H1 (cell line): ENCODE data around the gene MATN4. TPM values are rescaled to one million over a fixed set of nuclear protein-coding genes. Genes with fewer than 3 reads are reported as not detected.

ENCODE experiments used
- CTCF ChIA-PET: fragments of 300-600 bp; sonication (Branson Sonifier 250); formaldehyde crosslinking; loops from one replicate; lab custom pipeline; 2021; ENCODE audit not compliant: partially characterized antibody; lab: Charles Lee
- POLR2A ChIA-PET: fragments of 300-600 bp; sonication (Branson Sonifier 250); formaldehyde crosslinking; loops from one replicate; lab custom pipeline; 2021; ENCODE audit warnings: inconsistent platforms; ENCODE audit not compliant: partially characterized antibody; lab: Charles Lee
- DNase-seq, 2 experiments: peaks; one replicate each; pipeline versions ENCODE4 v3.0.0 to v3.0.0-alpha.2; 2010 to 2022; ENCODE audit warnings: low spot score in 2 of 2, low read depth in 1 of 2, mixed read lengths in 1 of 2
- FAIRE-seq: peaks from 2 replicates; lab custom pipeline; 2011; peaks lifted over from hg19 to GRCh38; lab: Jason Lieb, UNC
- H2AFZ ChIP-seq: 2 replicates; pipeline ENCODE4 v1.8.1; 2012; ENCODE audit warnings: low read length, inconsistent platforms
- H2AK5ac ChIP-seq: 2 replicates; pipeline ENCODE4 v1.6.1; 2013; ENCODE audit warnings: low read depth, low read length
- H2BK120ac ChIP-seq: replicated peaks from 2 replicates; pipeline ENCODE3; 2013; ENCODE audit warnings: low read depth, low read length, inconsistent platforms
- H2BK12ac ChIP-seq: 2 replicates; pipeline ENCODE4 v1.6.1; 2013; ENCODE audit warnings: low read depth, low read length
- H2BK15ac ChIP-seq: 2 replicates; pipeline ENCODE4 v1.6.1; 2013; ENCODE audit warnings: low read length
- H2BK20ac ChIP-seq: 2 replicates; pipeline ENCODE4 v1.6.1; 2013; ENCODE audit warnings: low read length
- H2BK5ac ChIP-seq: 2 replicates; pipeline ENCODE4 v1.6.1; 2013; ENCODE audit warnings: low read depth, low read length
- H3K14ac ChIP-seq: 2 replicates; pipeline ENCODE4 v1.6.1; 2013; ENCODE audit warnings: inconsistent platforms; ENCODE audit not compliant: insufficient read length
- H3K18ac ChIP-seq: 2 replicates; pipeline ENCODE4 v1.6.1; 2013; ENCODE audit warnings: low read length; ENCODE audit errors: extremely low read depth
- H3K23ac ChIP-seq: 2 replicates; pipeline ENCODE4 v1.6.1; 2013; ENCODE audit warnings: inconsistent platforms; ENCODE audit not compliant: insufficient read length
- H3K23me2 ChIP-seq: 2 replicates; pipeline ENCODE4 v1.6.1; 2013; ENCODE audit warnings: low read depth, low read length
- H3K27ac ChIP-seq: 2 replicates; pipeline ENCODE4 v1.6.1; 2011; ENCODE audit warnings: low read depth, low read length, inconsistent platforms
- H3K27me3 ChIP-seq, 4 experiments: replicated peaks in 1 of 4; 1 replicate in 1 of 4; 2 replicates in 3 of 4; pipeline versions ENCODE4 v1.6.1 to v1.8.1; 2011 to 2013; ENCODE audit warnings: low read length in 3 of 4, mild to moderate bottlenecking in 3 of 4, inconsistent platforms in 2 of 4, mixed read lengths in 2 of 4, moderate library complexity in 1 of 4; ENCODE audit not compliant: control insufficient read depth in 3 of 4, insufficient read depth in 3 of 4; ENCODE audit errors: extremely low read depth in 1 of 4
- H3K36me3 ChIP-seq, 4 experiments: 2 replicates each; pipeline versions ENCODE4 v1.6.1 to v1.8.1; 2011 to 2013; ENCODE audit warnings: mild to moderate bottlenecking in 4 of 4, low read length in 3 of 4, moderate library complexity in 2 of 4, control low read depth in 1 of 4, inconsistent platforms in 1 of 4; ENCODE audit not compliant: insufficient read depth in 4 of 4, control insufficient read depth in 2 of 4
- H3K4ac ChIP-seq: replicated peaks from 2 replicates; pipeline ENCODE3; 2013; ENCODE audit warnings: low read length, low read depth, mixed read lengths, inconsistent platforms; ENCODE audit not compliant: insufficient read length
- H3K4me1 ChIP-seq, 4 experiments: replicated peaks in 1 of 4; 1 replicate in 1 of 4; 2 replicates in 3 of 4; pipeline versions ENCODE4 v1.6.1 to v1.8.1; 2011 to 2013; ENCODE audit warnings: low read length in 3 of 4, inconsistent platforms in 2 of 4, mixed read lengths in 1 of 4; ENCODE audit not compliant: insufficient read depth in 4 of 4, control insufficient read depth in 3 of 4
- H3K4me2 ChIP-seq, 2 experiments: 2 replicates each; pipeline versions ENCODE4 v1.6.1 to v1.8.1; 2011 to 2013; ENCODE audit warnings: low read depth in 2 of 2, low read length in 2 of 2, control low read depth in 1 of 2, inconsistent platforms in 1 of 2, mild to moderate bottlenecking in 1 of 2; ENCODE audit not compliant: insufficient read depth in 1 of 2
- H3K4me3 ChIP-seq, 4 experiments: fragments of 200-600, 300-600 bp in 1 of 4; sonication (generic), shearing (Covaris generic), sonication (Bioruptor Twin) in 1 of 4; 2 replicates each; pipeline versions ENCODE4 v1.5.1 to v1.8.1; 2011 to 2016; ENCODE audit warnings: low read length in 4 of 4, low read depth in 3 of 4, control low read depth in 2 of 4, inconsistent platforms in 2 of 4, mild to moderate bottlenecking in 2 of 4, mixed read lengths in 1 of 4, moderate library complexity in 1 of 4; ENCODE audit not compliant: insufficient read depth in 2 of 4; ENCODE audit errors: extremely low read depth in 1 of 4
- H3K56ac ChIP-seq: replicated peaks from 2 replicates; pipeline ENCODE3; 2013; ENCODE audit warnings: low read depth, mild to moderate bottlenecking, mixed read lengths, low read length, inconsistent platforms; ENCODE audit not compliant: insufficient read length
- H3K79me1 ChIP-seq: 2 replicates; pipeline ENCODE4 v1.6.1; 2013; ENCODE audit warnings: low read depth, low read length, control low read depth
- H3K79me2 ChIP-seq, 2 experiments: 2 replicates each; pipeline versions ENCODE4 v1.6.1 to v1.8.1; 2012 to 2013; ENCODE audit warnings: low read length in 2 of 2, mild to moderate bottlenecking in 2 of 2, inconsistent platforms in 1 of 2; ENCODE audit not compliant: insufficient read depth in 2 of 2, control insufficient read depth in 1 of 2
- H3K9ac ChIP-seq, 4 experiments: replicated peaks in 1 of 4; 1 replicate in 1 of 4; 2 replicates in 3 of 4; pipeline versions ENCODE4 v1.6.1 to v1.8.1; 2011 to 2013; ENCODE audit warnings: low read depth in 3 of 4, low read length in 3 of 4, control low read depth in 2 of 4, mild to moderate bottlenecking in 2 of 4, moderate library complexity in 2 of 4, inconsistent platforms in 1 of 4; ENCODE audit errors: extremely low read depth in 1 of 4
- H3K9me3 ChIP-seq, 2 experiments: 2 replicates each; pipeline versions ENCODE4 v1.6.1 to v1.8.1; 2012 to 2013; ENCODE audit warnings: mild to moderate bottlenecking in 2 of 2, moderate library complexity in 2 of 2, control low read depth in 1 of 2, inconsistent platforms in 1 of 2, low read depth in 1 of 2, low read length in 1 of 2, mixed read lengths in 1 of 2; ENCODE audit not compliant: insufficient read depth in 2 of 2
- H4K20me1 ChIP-seq, 2 experiments: replicated peaks in 1 of 2; 2 replicates each; pipeline versions ENCODE3 to v1.8.1; 2011 to 2013; ENCODE audit warnings: inconsistent platforms in 2 of 2, low read length in 2 of 2, mild to moderate bottlenecking in 1 of 2; ENCODE audit not compliant: insufficient read depth in 2 of 2, control insufficient read depth in 1 of 2
- H4K5ac ChIP-seq: 2 replicates; pipeline ENCODE4 v1.6.1; 2013; ENCODE audit warnings: low read length, low read depth, mixed read lengths, inconsistent platforms; ENCODE audit not compliant: insufficient read length
- H4K8ac ChIP-seq: 2 replicates; pipeline ENCODE4 v1.8.0; 2013; ENCODE audit warnings: mild to moderate bottlenecking, moderate library complexity, low read length, inconsistent platforms; ENCODE audit not compliant: insufficient read depth; ENCODE audit errors: extremely low read depth
- H4K91ac ChIP-seq: replicated peaks from 2 replicates; pipeline ENCODE3; 2013; ENCODE audit warnings: low read length, mixed read lengths, inconsistent platforms; ENCODE audit not compliant: insufficient read length
- SUZ12 ChIP-seq: fragments of 200-600 bp; sonication (generic); IDR thresholded peaks from 2 replicates; pipeline ENCODE4 v1.6.1; 2012; ENCODE audit warnings: mild to moderate bottlenecking, inconsistent platforms, low read length, moderate library complexity, mixed read lengths
- WGBS, 2 experiments: shearing (Covaris generic) in 1 of 2; methylation state at CpG; one replicate each; pipeline versions ENCODE4 v1.1.6 to v1.1.7; 2013 to 2015; ENCODE audit warnings: low lambda C conversion rate in 2 of 2, mixed read lengths in 2 of 2, inconsistent platforms in 1 of 2, low coverage in 1 of 2, missing lambda C conversion rate in 1 of 2; ENCODE audit not compliant: insufficient replicate concordance in 2 of 2, insufficient coverage in 1 of 2, insufficient read length in 1 of 2; ENCODE audit errors: extremely low coverage in 1 of 2, missing lambda C conversion rate in 1 of 2; 5-methylcytosine and 5-hydroxymethylcytosine counted together
- polyA plus RNA-seq, 7 experiments: library from polyadenylated mRNA; depleted of rRNA in 3 of 7; stranded (reverse) in 5 of 7; unstranded in 2 of 7; fragments of >200 nt in 5 of 7; fragments of 200-250 nt in 2 of 7; gene quantifications; 1 replicate in 5 of 7; 2 replicates in 1 of 7; 4 replicates in 1 of 7; pipeline versions ENCODE4 v1.2.1 to v1.2.3, GENCODE V29; 2011 to 2013; ENCODE audit warnings: missing spikeins in 2 of 7, mixed read lengths in 2 of 7
- total RNA-seq: library from RNA; stranded (reverse); fragmentation: NEBNext Ultra II Directional; extraction: Animal tissue kit (Norgen Biotek cat#: 25700); gene quantifications from 2 replicates; pipeline ENCODE4 v1.2.1, GENCODE V29; 2021

MATN4 gene
- total and polyA plus RNA-seq, 2 of the 8 experiments (the other 6 are each of a cell fraction or from before 2014, with no cell fraction given), result 2.1 to 4.4 TPM

DNA sequence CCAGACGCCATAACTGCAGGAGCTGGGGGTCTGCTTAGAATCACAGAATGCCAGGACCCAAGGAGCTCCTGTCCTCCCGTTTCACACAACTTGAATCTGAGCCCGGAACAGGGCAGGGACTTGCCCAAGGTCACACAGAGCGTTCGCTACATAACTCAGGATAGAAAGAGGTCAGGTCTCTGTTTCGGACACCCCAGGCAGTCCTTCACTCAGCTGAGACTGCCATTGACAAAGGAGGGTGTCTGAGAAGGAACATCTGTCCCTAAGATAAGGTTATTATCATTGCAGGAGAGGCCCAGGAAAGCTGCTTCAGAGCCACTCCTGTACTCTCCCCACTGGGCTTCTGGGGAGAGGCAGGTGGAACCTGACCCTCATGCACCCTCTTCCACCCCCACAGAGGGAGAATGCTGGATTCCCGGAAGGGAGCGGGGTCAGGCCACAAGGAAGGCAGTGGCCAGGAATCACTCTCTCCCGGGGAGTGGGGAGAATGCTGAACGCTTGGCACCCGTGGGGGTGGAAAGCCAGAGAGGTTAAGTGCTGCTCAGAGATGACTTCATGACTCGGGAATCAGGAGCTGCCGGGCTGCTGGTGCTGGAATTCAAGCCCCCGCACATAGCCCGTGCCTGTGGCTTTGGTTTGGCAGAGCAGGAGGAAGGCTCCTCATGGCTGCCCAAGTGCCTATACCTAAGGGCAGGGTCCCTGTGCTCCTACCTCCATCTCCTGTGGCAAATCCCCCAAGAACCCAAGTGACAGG, 29.4 kb upstream of the MATN4 start:
- H3K79me1 ChIP-seq, result peaks cover 19% of the 10 kb centered on the region
- no peaks in the 10 kb centered on the region for H3K27me3 ChIP-seq
- peak overlapping the region; percentile 81; the same call in 1 of the 2 replicates for H4K8ac ChIP-seq
- peak overlapping the region in 1 of 2 experiments; percentile 15; a peak in 1 of 4 replicates for H3K4me2 ChIP-seq
- 82% methylated on average over 15 of the region's 15 CpGs; no CpG with 5 or more reads in 1 of the 2 experiments for WGBS, 2 experiments
- ChIA-PET CTCF (interaction anchor here (0.7 to 5.0 kb wide), 11 partner anchors 14 to 121 kb away, joined by 3 to 44 read pairs (median 4); partner anchors contain the start of gene SYS1), POLR2A (interaction anchor here (0.9 to 8.1 kb wide), 11 partner anchors 11 to 91 kb away, joined by 3 to 60 read pairs (median 4); partner anchors contain the start of genes PIGT and SDC4)
- H2BK120ac ChIP-seq, result peak overlapping the region; percentile 44
- no peak overlapping the region for H3K56ac ChIP-seq
- peaks cover 0 to 65% of the 10 kb centered on the region in 2 experiments; a peak in 3 of 4 replicates for H3K79me2 ChIP-seq
- peaks cover 0 to 2% of the 10 kb centered on the region in 2 experiments for H4K20me1 ChIP-seq
- no peak overlapping the region for H2AFZ ChIP-seq
- H3K4me1 ChIP-seq, result peaks cover 11 to 43% (median 28%) of the 10 kb centered on the region in 4 experiments
- peak overlapping the region; percentile 9 for H4K5ac ChIP-seq
- H3K4me3 ChIP-seq, result no peak overlapping the region
- peak overlapping the region; percentile 56 for H2BK5ac ChIP-seq
- no peak overlapping the region for H3K14ac ChIP-seq
- H3K9ac ChIP-seq, result no peak overlapping the region; a peak in 2 of 7 replicates
- peak overlapping the region; percentile 39 for H3K27ac ChIP-seq
- H3K23me2 ChIP-seq, result no peaks in the 10 kb centered on the region
- H3K9me3 ChIP-seq, result no peaks in the 10 kb centered on the region
- TF ChIP-seq SUZ12, result no peak
- peak overlapping the region; percentile 44 for H3K18ac ChIP-seq
- no peak overlapping the region for H2BK20ac ChIP-seq
- FAIRE-seq (no peak), DNase-seq (peak in 1 of 2 experiments; percentile 52)
- peaks cover 0 to 7% (median 2%) of the 10 kb centered on the region in 4 experiments; a peak in 5 of 8 replicates for H3K36me3 ChIP-seq
- no peak overlapping the region for H4K91ac ChIP-seq
- H2AK5ac ChIP-seq, result 0 out of 2 replicates have a peak overlapping the region, but pooled peaks have one; percentile 65
- peak overlapping the region; percentile 63 for H2BK12ac ChIP-seq
- no peak overlapping the region for H3K4ac ChIP-seq
- peak overlapping the region; percentile 50; the same call in 1 of the 2 replicates for H2BK15ac ChIP-seq
- no peak overlapping the region for H3K23ac ChIP-seq
